K562 (cell line): Measurements from ENCODE around the gene PPP1CA. TPM values are rescaled to one million over a fixed set of nuclear protein-coding genes. Genes with fewer than 3 reads are reported as not detected.
A peak's percentile ranks its signal among the peaks of the same experiment; 100 is the strongest.

ENCODE experiments used
- CBX2 ChIP-seq: fragments of 200-600 bp; sonication (generic); IDR thresholded peaks from one replicate; pipeline ENCODE4 v1.6.1; 2012; ENCODE audit warnings: mild to moderate bottlenecking, low read length, inconsistent platforms; ENCODE audit not compliant: insufficient read depth, poor library complexity, severe bottlenecking
- E2F3 ChIP-seq: fragments of 250-450 bp; sonication (Bioruptor Pico); IDR thresholded peaks from 2 replicates; pipeline ENCODE4 v1.4.0; 2020; ENCODE audit warnings: mild to moderate bottlenecking
- GATAD2B ChIP-seq: fragments of 450-650 bp; IDR thresholded peaks from 2 replicates; pipeline ENCODE4 v1.6.1; 2017; ENCODE audit warnings: mild to moderate bottlenecking, borderline replicate concordance
- ILF3 ChIP-seq: fragments of 450-650 bp; IDR thresholded peaks from 2 replicates; pipeline ENCODE4 v1.6.1; 2018; ENCODE audit warnings: antibody characterized with exemption, mild to moderate bottlenecking, moderate library complexity, borderline replicate concordance
- MCM2 ChIP-seq: fragments of 450-650 bp; IDR thresholded peaks from 2 replicates; pipeline ENCODE4 v1.6.1; 2017; ENCODE audit warnings: low read depth, mild to moderate bottlenecking
- NBN ChIP-seq: fragments of 450-650 bp; IDR thresholded peaks from 2 replicates; pipeline ENCODE4 v1.6.1; 2016; ENCODE audit warnings: low read depth, mild to moderate bottlenecking
- NRF1 ChIP-seq, 2 experiments: fragments of 450-650 bp; IDR thresholded peaks in 1 of 2; conservative IDR thresholded peaks in 1 of 2; 2 replicates each; pipeline ENCODE4 v1.6.1; 2014; ENCODE audit warnings: mild to moderate bottlenecking in 2 of 2
- PML ChIP-seq: IDR thresholded peaks from 2 replicates; pipeline ENCODE4 v1.6.1; 2012; ENCODE audit warnings: low read length, inconsistent platforms
- SIN3B ChIP-seq: fragments of 450-650 bp; IDR thresholded peaks from 2 replicates; pipeline ENCODE4 v1.6.1; 2017; ENCODE audit warnings: low read depth, mild to moderate bottlenecking, moderate library complexity
- SPI1 ChIP-seq: IDR thresholded peaks from 2 replicates; pipeline ENCODE4 v1.6.1; 2011; ENCODE audit warnings: low read depth, low read length, control low read depth, borderline replicate concordance
- SRSF7 ChIP-seq: fragments of 200-400 bp; formaldehyde crosslinking; optimal IDR thresholded peaks from 2 replicates; pipeline ENCODE3; 2017; ENCODE audit warnings: mild to moderate bottlenecking, low read depth, low read length
- ZBTB8A ChIP-seq: fragments of 450-650 bp; IDR thresholded peaks from 2 replicates; pipeline ENCODE4 v1.6.1; 2018; ENCODE audit warnings: mild to moderate bottlenecking, moderate library complexity; ENCODE audit not compliant: partially characterized antibody
- ZC3H4 ChIP-seq: sonication (generic); formaldehyde crosslinking; IDR thresholded peaks from 2 replicates; pipeline ENCODE4 v1.9.0; 2021; ENCODE audit warnings: missing genetic modification reagents, borderline replicate concordance
- ZKSCAN1 ChIP-seq: fragments of 150-350 bp; IDR thresholded peaks from 2 replicates; pipeline ENCODE4 v1.6.1; 2016; ENCODE audit warnings: low read depth, low read length
- ZNF282 ChIP-seq: sonication (generic); formaldehyde crosslinking; IDR thresholded peaks from 2 replicates; pipeline ENCODE4 v1.8.1; 2023; ENCODE audit warnings: missing genetic modification reagents
- ZNF766 ChIP-seq: fragments of 200-800 bp; sonication (Bioruptor generic); conservative IDR thresholded peaks from 2 replicates; pipeline ENCODE4 v1.6.1; 2016; ENCODE audit warnings: missing genetic modification characterization, missing compliant biosample characterization
- polyA plus RNA-seq, 8 experiments: library from polyadenylated mRNA; depleted of rRNA in 4 of 8; stranded (reverse) in 5 of 8; unstranded in 3 of 8; fragments of >200 nt; fragmentation: Nextera tagmentation in 2 of 8; fragmentation: Illumina TruSeq in 1 of 8; extraction: Ambion mirVana in 2 of 8; extraction: Trizol in 1 of 8; gene quantifications; 2 replicates each; pipeline versions ENCODE4 v1.2.1 to v1.2.3, GENCODE V29; 2011 to 2014; ENCODE audit warnings: inconsistent platforms in 1 of 8, missing spikeins in 1 of 8
- total RNA-seq, 7 experiments: library from RNA; depleted of rRNA in 6 of 7; stranded (reverse); fragments of >200 nt in 6 of 7; fragmentation: Illumina TruSeq in 2 of 7; extraction: Trizol in 2 of 7; gene quantifications; 2 replicates each; pipeline versions ENCODE4 v1.2.1 to v1.2.3, GENCODE V29; 2011 to 2021; ENCODE audit warnings: low replicate concordance in 1 of 7
- TF ChIP-seq, protein P1 (sequence below): fragments of 250-450 bp; sonication (Bioruptor Pico); IDR thresholded peaks from 2 replicates; pipeline ENCODE4 v1.8.0; 2021; ENCODE audit warnings: moderate library complexity, mild to moderate bottlenecking, inconsistent platforms
- TF ChIP-seq, protein P2 (sequence below): fragments of 450-650 bp; formaldehyde crosslinking; IDR thresholded peaks from 2 replicates; pipeline ENCODE4 v1.4.0; 2020; ENCODE audit warnings: mild to moderate bottlenecking
- TF ChIP-seq, protein P3 (sequence below): fragments of 450-650 bp; formaldehyde crosslinking; IDR thresholded peaks from 2 replicates; pipeline ENCODE4 v1.4.0; 2022; ENCODE audit warnings: missing genetic modification characterization
- TF ChIP-seq, protein P4 (sequence below): IDR thresholded peaks from 2 replicates; pipeline ENCODE4 v1.6.1; 2012; ENCODE audit warnings: low read depth, low read length, improper control_type of control experiment, borderline replicate concordance
- TF ChIP-seq, protein P5 (sequence below): fragments of 250-450 bp; sonication (Bioruptor Pico); IDR thresholded peaks from 2 replicates; pipeline ENCODE4 v1.9.0; 2021; ENCODE audit warnings: mild to moderate bottlenecking, inconsistent platforms

Gene PPP1CA
- total and polyA plus RNA-seq, 9 of the 15 experiments (the other 6 are each of a cell fraction or from before 2014, with no cell fraction given): 18.2 to 242 (median 188) TPM

DNA sequence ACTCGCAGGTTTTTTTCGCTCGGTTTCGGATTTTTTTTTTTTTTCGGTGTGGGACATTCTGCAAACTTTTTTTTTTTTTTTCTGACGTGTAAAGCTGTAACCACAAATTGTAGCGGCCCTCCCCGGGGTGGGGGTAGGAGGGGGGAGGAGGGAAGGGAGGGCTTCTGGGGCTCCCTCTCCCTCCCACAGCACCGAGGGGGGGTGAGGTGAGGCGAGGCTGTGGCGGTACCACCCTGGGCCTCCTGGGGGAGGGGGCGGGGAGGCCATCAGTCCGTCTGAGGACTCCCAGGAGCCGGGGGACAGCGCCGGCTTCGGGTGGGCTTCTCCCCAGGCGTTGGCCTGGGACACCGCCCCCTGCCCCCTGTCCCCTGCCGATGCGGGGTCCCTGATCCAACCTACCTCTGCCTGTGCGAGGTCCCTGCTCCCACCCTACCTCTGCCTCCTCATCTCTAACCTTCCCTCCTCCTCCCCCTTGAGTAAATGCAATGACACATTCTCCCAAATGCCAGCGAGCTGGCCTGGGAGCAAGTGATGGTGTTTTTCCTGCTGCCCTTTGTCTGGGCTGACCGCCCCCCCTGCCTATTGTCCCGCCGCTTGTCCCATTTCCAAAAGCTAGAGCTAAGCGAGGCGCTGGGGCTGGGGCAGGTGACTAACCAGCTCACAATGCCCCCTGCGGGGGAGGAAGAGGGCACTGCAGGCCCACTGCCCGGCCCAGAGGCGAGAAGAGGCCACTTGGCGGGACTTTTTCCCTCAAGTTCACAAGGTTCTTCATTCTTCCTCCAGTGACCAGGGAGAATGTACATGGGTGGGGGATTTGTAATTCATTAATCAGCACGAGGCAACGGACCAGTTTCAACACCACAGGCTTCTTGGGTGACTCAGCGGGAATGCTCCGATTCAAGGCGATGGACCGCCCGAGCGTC, 27.7 kb downstream of the PPP1CA start (continued):
- TF ChIP-seq ZNF282 (CRISPR knock-in tag) (no peak), SPI1 (no peak), CBX2 (no peak), ZC3H4 (CRISPR knock-in tag) (no peak), GATAD2B (no peak), ILF3 (no peak), E2F3 (CRISPR knock-in tag) (no peak; the same call in 1 of the 2 replicates), PML (no peak), NRF1 (conservative IDR thresholded peaks at IDR 0.05 in 1 of 2, IDR thresholded peaks at IDR 0.05 in 1 of 2) (no peak), ZNF766 (CRISPR knock-in tag) (no peak), ZBTB8A (no peak), SIN3B (no peak), MCM2 (no peak), SRSF7 (no peak), NBN (no peak), ZKSCAN1 (no peak)
- TF ChIP-seq, protein P1, sequence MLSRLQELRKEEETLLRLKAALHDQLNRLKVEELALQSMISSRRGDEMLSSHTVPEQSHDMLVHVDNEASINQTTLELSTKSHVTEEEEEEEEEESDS (CRISPR knock-in tag): no peak
- TF ChIP-seq, protein P2, sequence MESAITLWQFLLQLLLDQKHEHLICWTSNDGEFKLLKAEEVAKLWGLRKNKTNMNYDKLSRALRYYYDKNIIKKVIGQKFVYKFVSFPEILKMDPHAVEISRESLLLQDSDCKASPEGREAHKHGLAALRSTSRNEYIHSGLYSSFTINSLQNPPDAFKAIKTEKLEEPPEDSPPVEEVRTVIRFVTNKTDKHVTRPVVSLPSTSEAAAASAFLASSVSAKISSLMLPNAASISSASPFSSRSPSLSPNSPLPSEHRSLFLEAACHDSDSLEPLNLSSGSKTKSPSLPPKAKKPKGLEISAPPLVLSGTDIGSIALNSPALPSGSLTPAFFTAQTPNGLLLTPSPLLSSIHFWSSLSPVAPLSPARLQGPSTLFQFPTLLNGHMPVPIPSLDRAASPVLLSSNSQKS: no peak
- TF ChIP-seq, protein P3, sequence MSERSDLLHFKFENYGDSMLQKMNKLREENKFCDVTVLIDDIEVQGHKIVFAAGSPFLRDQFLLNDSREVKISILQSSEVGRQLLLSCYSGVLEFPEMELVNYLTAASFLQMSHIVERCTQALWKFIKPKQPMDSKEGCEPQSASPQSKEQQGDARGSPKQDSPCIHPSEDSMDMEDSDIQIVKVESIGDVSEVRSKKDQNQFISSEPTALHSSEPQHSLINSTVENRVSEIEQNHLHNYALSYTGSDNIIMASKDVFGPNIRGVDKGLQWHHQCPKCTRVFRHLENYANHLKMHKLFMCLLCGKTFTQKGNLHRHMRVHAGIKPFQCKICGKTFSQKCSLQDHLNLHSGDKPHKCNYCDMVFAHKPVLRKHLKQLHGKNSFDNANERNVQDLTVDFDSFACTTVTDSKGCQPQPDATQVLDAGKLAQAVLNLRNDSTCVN: peak; percentile 45; the same call in 1 of the 2 replicates
- TF ChIP-seq, protein P4, sequence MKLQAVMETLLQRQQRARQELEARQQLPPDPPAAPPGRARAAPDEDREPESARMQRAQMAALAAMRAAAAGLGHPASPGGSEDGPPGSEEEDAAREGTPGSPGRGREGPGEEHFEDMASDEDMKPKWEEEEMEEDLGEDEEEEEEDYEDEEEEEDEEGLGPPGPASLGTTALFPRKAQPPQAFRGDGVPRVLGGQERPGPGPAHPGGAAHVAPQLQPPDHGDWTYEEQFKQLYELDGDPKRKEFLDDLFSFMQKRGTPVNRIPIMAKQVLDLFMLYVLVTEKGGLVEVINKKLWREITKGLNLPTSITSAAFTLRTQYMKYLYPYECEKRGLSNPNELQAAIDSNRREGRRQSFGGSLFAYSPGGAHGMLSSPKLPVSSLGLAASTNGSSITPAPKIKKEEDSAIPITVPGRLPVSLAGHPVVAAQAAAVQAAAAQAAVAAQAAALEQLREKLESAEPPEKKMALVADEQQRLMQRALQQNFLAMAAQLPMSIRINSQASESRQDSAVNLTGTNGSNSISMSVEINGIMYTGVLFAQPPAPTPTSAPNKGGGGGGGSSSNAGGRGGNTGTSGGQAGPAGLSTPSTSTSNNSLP: no peak
- TF ChIP-seq, protein P5, sequence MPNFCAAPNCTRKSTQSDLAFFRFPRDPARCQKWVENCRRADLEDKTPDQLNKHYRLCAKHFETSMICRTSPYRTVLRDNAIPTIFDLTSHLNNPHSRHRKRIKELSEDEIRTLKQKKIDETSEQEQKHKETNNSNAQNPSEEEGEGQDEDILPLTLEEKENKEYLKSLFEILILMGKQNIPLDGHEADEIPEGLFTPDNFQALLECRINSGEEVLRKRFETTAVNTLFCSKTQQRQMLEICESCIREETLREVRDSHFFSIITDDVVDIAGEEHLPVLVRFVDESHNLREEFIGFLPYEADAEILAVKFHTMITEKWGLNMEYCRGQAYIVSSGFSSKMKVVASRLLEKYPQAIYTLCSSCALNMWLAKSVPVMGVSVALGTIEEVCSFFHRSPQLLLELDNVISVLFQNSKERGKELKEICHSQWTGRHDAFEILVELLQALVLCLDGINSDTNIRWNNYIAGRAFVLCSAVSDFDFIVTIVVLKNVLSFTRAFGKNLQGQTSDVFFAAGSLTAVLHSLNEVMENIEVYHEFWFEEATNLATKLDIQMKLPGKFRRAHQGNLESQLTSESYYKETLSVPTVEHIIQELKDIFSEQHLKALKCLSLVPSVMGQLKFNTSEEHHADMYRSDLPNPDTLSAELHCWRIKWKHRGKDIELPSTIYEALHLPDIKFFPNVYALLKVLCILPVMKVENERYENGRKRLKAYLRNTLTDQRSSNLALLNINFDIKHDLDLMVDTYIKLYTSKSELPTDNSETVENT: peak; percentile 32; the same call in 1 of the 2 replicates
